Ishikawa (cell line): Measurements from ENCODE around the gene SYCE1L.

ENCODE experiments used
- CEBPB ChIP-seq: IDR thresholded peaks from 2 replicates; pipeline ENCODE4 v1.6.1; 2012
- CREB1 ChIP-seq: IDR thresholded peaks from 2 replicates; pipeline ENCODE4 v1.6.1; 2012; ENCODE audit warnings: low read depth
- EGR1 ChIP-seq: IDR thresholded peaks from 2 replicates; pipeline ENCODE4 v1.6.1; 2012
- EP300 ChIP-seq: IDR thresholded peaks from 2 replicates; pipeline ENCODE4 v1.6.1; 2012; ENCODE audit warnings: borderline replicate concordance
- FOXM1 ChIP-seq: IDR thresholded peaks from 2 replicates; pipeline ENCODE4 v1.6.1; 2012; ENCODE audit warnings: low read depth, borderline replicate concordance
- MAX ChIP-seq: IDR thresholded peaks from 2 replicates; pipeline ENCODE4 v1.6.1; 2012
- NFIC ChIP-seq: IDR thresholded peaks from 2 replicates; pipeline ENCODE4 v1.6.1; 2012
- RAD21 ChIP-seq: IDR thresholded peaks from 2 replicates; pipeline ENCODE4 v1.6.1; 2012; ENCODE audit warnings: low read depth
- REST ChIP-seq: IDR thresholded peaks from 2 replicates; pipeline ENCODE4 v1.6.1; 2012; ENCODE audit warnings: low read depth, mild to moderate bottlenecking
- TAF1 ChIP-seq: IDR thresholded peaks from 2 replicates; pipeline ENCODE4 v1.6.1; 2012; ENCODE audit warnings: low read depth, mild to moderate bottlenecking
- TCF12 ChIP-seq: IDR thresholded peaks from 2 replicates; pipeline ENCODE4 v1.6.1; 2012; ENCODE audit warnings: low read depth
- TEAD4 ChIP-seq: IDR thresholded peaks from 2 replicates; pipeline ENCODE4 v1.6.1; 2012
- USF1 ChIP-seq: IDR thresholded peaks from 2 replicates; pipeline ENCODE4 v1.6.1; 2012
- YY1 ChIP-seq: IDR thresholded peaks from 2 replicates; pipeline ENCODE4 v1.6.1; 2012; ENCODE audit warnings: low read depth
- ZBTB7A ChIP-seq: IDR thresholded peaks from 2 replicates; pipeline ENCODE4 v1.6.1; 2012; ENCODE audit warnings: low read depth

SYCE1L gene

GRCh38 chr16:77234611-77235010 lies 35.4 kb downstream of the SYCE1L start:
- TF ChIP-seq TAF1 = no peak

GRCh38 chr16:77236063-77236511 lies 36.9 kb downstream of the SYCE1L start:
- peak; percentile 65 for TF ChIP-seq YY1
- TF ChIP-seq FOXM1 = peak; percentile 48; the same call in 1 of the 2 replicates
- TF ChIP-seq TAF1 = no peak
- TF ChIP-seq ZBTB7A = no peak
- TF ChIP-seq CEBPB = no peak
- TF ChIP-seq TEAD4 = 0 out of 2 replicates have a peak, but pooled peaks have one; percentile 17
- TF ChIP-seq EGR1 = no peak
- peak; percentile 100 for TF ChIP-seq RAD21
- TF ChIP-seq MAX = peak; percentile 66

GRCh38 chr16:77238593-77238992 lies 39.4 kb downstream of the SYCE1L start:
- TF ChIP-seq CREB1 = no peak
- TF ChIP-seq TCF12 = peak; percentile 36; the same call in 1 of the 2 replicates
- peak; percentile 60; the same call in 1 of the 2 replicates for TF ChIP-seq EP300
- no peak for TF ChIP-seq TAF1
- peak; percentile 43 for TF ChIP-seq TEAD4
- 0 out of 2 replicates have a peak, but pooled peaks have one; percentile 27 for TF ChIP-seq NFIC
- TF ChIP-seq YY1 = no peak

- no peak for TF ChIP-seq RAD21
- TF ChIP-seq TEAD4 = no peak
- no peak for TF ChIP-seq REST
- TF ChIP-seq EP300 = no peak
- TF ChIP-seq CEBPB = no peak
- no peak for TF ChIP-seq YY1
- TF ChIP-seq EGR1 = no peak
- TF ChIP-seq MAX = no peak
- TF ChIP-seq USF1 = no peak
- TF ChIP-seq CREB1 = no peak
- TF ChIP-seq FOXM1 = no peak
- no peak for TF ChIP-seq NFIC
- TF ChIP-seq TAF1 = no peak
- no peak for TF ChIP-seq ZBTB7A
- TF ChIP-seq TCF12 = no peak
These were observed 46.9 kb downstream of the SYCE1L start for GRCh38 chr16:77246150-77246549.

- TF ChIP-seq REST (no peak), FOXM1 (no peak), RAD21 (no peak), ZBTB7A (no peak), MAX (no peak), EP300 (no peak), EGR1 (no peak), CEBPB (no peak), TEAD4 (no peak), USF1 (no peak), NFIC (no peak), YY1 (no peak), TCF12 (no peak), CREB1 (no peak), TAF1 (no peak)
These were observed 51.2 kb downstream of the SYCE1L start for GRCh38 chr16:77250400-77250799.
